GM10266 (cell line): ENCODE data around the gene SLC7A14.

Source experiments
- DNase-seq: peaks from one replicate; pipeline ENCODE4 v3.0.0; 2012; ENCODE audit errors: extremely low spot score
- TF ChIP-seq, protein P1 (sequence below): IDR thresholded peaks from 2 replicates; pipeline ENCODE4 v1.5.1; 2012; ENCODE audit warnings: mild to moderate bottlenecking, low read depth; ENCODE audit not compliant: control insufficient read depth, insufficient read depth; ENCODE audit errors: missing control alignments

SLC7A14 gene

DNA sequence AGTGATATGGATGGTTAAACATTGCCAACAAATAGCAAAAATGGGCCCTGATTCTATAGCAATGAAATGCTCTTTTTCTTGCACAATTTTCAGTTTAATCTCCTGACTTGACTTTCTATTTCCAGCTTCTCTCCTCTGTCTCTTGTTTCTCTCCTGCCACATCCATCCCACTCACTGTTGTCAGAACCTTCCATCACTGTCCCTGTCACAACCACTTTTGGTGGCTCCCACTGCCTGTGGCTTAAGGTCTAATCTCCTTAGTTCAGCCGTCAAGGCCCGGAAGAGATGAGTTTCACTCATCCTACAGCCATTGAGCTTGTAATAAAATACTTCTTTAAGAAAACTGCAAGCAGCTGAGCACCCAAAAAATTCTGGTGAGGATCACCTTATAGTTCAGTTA is 19.5 kb downstream of the SLC7A14 start:
- no peak for DNase-seq
- TF ChIP-seq, protein P1, sequence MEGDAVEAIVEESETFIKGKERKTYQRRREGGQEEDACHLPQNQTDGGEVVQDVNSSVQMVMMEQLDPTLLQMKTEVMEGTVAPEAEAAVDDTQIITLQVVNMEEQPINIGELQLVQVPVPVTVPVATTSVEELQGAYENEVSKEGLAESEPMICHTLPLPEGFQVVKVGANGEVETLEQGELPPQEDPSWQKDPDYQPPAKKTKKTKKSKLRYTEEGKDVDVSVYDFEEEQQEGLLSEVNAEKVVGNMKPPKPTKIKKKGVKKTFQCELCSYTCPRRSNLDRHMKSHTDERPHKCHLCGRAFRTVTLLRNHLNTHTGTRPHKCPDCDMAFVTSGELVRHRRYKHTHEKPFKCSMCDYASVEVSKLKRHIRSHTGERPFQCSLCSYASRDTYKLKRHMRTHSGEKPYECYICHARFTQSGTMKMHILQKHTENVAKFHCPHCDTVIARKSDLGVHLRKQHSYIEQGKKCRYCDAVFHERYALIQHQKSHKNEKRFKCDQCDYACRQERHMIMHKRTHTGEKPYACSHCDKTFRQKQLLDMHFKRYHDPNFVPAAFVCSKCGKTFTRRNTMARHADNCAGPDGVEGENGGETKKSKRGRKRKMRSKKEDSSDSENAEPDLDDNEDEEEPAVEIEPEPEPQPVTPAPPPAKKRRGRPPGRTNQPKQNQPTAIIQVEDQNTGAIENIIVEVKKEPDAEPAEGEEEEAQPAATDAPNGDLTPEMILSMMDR = no peak

DNA sequence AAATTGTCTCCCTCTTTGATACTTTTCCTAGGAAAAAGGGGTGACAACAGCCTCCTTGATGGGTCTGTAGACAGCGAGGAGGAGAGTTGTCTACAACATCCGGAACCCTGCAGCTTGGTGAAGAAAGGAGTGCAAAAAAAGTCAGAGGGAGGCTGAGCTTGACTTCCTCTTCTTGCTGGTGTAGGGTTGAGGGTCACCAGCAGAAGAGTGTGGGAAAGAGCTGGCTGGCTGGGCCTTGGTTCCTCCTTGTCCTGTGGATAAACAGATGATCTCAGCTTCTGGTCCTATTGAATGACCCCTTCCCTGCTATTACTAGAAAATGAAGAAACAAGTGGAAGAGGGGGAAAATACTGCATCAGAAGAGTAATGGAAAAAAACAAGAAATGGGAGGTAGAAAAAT is 20.4 kb downstream of the SLC7A14 start:
- DNase-seq = no peak
- TF ChIP-seq, protein P1 = no peak

DNA sequence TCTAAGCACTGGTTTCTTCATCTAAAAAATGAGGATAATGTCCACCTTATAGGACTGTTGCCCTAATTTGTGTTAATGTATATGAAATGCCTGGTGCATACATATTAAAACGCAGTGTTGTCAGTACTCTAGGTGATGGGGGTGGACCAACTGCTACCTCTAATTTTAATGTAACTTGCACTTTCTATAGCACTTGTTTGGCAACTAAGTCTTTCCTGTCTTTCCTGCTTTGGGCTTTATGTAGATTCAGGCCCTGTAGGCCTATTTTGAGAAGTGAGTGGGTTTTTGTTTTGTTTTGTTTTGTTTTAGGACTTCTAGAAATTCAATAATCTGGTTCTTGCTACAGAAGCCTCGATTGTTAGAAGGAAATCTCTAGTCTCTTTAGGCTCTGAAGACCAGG is 21.2 kb downstream of the SLC7A14 start:
- TF ChIP-seq, protein P1 = no peak
- no peak for DNase-seq

DNA sequence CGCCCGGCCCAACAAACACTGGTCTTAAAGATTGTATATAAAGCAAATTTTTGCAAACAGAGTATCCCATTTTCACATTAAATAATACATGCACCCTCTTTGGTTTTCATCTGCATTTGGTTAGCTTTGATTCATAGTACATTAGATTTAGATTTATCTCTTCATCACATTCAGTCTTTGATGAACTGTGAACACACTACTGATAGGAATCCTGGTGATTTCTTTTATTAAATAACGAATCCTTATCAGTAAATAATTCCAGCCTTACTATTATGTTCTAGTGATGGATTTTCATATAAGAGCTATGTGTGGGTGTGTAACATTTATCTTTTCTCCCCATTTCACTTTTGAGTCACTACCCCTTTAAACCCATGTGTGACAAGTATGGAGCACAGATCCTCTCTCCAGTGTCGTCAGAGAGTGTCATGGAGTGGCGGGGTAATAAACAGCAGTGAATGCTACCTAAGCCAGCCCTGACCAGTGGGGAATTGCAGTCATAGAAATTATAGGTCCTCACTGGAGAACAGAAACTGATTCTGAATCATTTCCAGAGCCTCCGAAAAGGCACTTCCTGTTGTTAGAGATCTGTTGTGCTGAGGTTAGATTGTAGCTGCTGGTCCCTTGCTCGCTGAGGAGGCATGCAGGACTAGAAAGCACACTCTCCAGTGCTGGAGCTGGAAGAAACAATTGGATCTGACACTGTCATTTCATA is 22.0 kb downstream of the SLC7A14 start:
- no peak for DNase-seq
- TF ChIP-seq, protein P1 = no peak

DNA sequence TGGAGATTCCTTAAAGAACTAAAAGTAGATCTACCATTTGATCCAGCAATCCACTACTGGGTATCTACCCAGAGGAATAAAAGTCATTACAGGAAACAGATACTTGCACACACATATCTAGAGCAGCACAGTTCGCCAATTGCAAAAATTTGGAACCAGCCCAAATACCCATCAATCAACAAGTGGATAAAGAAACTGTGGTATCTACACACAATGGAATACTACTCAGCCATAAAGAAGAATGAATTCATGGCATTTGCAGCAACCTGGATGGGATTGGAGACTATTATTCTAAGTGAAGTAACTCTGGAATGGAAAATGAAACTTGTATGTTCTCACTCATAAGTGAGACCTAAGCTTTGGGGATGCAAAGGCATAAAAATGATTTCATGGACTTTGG is 23.8 kb downstream of the SLC7A14 start:
- DNase-seq = no peak
- TF ChIP-seq, protein P1 = no peak

DNA sequence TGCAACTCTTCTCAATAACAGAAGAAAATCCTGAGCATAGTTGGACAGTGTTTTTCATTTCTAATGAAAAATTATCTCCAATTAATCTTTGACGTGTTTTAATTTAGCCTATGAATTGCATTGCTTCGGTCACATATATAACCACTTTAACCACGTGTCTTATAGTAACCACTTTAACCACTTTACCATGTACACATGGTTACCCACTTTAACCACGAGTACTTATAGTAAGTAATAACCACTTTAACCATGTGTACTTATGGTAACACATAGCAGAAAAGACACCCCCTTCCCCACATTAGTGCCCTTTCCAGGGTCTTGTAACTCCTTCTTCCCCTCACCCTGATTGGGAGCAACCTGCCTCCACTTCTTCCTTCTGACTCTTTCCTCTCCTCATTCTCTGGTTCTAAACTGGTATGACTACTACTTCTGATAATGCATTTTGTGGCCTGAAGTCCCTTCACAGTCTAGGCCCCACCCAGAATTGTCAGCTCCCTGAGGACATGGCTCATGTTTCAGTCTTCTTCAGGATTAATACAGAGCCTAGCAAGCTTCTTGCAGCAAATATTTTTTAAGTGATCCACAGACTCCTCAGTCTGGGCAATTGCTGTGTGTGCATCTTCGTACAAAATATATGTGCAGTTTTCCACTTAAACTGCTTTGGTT is 25.0 kb downstream of the SLC7A14 start:
- no peak for DNase-seq
- TF ChIP-seq, protein P1 = no peak

DNA sequence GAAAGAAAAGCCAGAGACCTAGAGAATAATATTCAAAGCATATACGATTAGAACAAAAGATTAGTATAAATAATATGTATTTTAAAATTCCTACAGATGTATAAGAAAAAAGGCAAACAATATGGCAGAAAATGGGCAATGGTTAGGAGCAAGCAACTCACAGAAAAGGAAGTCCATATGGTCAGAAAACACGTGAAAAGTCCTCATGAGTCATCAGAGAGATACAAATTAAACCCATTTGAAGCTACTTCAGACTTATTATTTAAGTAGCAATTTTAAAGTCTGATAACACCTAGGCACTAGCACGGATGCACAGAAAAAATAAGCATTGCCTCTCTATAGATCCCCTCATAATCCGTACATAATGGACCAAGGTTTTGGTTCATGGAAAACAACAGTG is 25.6 kb downstream of the SLC7A14 start:
- TF ChIP-seq, protein P1 = no peak
- DNase-seq = no peak
